ENCODE results near the gene TIPARP.

Gene TIPARP, protein sequence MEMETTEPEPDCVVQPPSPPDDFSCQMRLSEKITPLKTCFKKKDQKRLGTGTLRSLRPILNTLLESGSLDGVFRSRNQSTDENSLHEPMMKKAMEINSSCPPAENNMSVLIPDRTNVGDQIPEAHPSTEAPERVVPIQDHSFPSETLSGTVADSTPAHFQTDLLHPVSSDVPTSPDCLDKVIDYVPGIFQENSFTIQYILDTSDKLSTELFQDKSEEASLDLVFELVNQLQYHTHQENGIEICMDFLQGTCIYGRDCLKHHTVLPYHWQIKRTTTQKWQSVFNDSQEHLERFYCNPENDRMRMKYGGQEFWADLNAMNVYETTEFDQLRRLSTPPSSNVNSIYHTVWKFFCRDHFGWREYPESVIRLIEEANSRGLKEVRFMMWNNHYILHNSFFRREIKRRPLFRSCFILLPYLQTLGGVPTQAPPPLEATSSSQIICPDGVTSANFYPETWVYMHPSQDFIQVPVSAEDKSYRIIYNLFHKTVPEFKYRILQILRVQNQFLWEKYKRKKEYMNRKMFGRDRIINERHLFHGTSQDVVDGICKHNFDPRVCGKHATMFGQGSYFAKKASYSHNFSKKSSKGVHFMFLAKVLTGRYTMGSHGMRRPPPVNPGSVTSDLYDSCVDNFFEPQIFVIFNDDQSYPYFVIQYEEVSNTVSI

DNA sequence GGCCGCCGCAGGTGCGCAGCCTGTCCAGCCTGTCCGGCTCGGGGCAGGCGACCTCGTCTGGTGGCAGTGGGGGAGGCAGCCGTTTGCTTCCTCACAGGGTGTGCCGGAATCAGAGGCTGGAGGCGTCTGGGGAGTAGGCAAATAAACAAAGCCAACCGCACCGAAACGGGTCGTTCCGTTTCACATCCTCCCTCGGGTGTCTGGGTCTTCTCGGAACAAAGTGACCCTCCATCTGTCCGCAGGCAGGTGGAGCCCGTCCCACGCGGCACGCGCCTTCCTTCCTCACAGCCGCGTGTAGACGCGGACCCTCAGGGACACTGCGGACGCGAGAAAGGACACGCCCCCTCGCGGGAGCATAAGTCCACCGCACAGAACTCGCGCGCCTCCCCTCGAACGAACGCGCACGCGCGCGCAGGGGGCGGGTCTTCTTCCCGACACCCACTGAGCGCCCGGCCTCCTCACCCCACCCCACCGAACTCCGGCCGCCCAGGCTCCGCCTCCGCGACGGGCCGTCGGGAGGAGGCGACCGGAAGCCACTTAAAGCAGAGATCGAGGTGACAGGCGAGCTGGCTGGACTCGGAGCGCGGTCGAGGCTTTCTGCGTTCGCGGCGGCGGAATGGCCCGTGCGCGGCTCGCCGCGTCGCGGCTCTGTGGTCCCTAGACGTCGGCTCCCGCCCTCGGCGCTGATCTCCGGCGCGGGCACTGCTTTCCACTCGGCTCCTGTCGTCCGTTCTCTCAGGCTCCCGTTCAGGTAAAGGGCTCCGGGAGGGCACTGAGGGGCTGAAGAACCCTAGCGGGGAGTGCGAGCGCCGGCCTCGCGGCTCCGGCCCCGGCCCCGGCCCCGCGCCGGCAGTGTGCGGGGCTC, at the start of gene TIPARP:
TSS of gene TIPARP (plus strand) at position 545 of the 865 bp plus-strand sequence. CDS start 3,108 bp downstream, outside the sequence.
- DNase-seq: peak; percentile 100

DNA sequence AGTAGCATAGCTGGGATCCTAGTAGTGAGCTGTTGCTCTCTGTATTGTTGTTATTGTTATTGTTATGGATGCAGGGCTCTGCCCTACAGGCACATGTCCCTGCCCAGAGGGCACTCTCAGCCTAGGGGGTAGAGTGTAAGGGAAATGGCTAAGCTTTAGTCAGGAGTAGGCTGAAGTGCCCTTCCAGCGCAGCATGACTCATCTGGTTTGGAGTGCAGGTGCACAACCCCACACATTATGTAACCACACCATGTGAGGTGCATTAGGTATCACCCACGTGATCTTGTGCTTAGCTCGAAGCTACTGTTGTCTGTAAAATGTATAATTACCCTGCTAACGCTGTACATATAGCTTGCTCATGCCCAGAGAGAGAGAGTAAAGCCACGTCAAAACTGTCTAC, 48.3 kb upstream of the TIPARP start:
- DNase-seq: peak; percentile 47

DNA sequence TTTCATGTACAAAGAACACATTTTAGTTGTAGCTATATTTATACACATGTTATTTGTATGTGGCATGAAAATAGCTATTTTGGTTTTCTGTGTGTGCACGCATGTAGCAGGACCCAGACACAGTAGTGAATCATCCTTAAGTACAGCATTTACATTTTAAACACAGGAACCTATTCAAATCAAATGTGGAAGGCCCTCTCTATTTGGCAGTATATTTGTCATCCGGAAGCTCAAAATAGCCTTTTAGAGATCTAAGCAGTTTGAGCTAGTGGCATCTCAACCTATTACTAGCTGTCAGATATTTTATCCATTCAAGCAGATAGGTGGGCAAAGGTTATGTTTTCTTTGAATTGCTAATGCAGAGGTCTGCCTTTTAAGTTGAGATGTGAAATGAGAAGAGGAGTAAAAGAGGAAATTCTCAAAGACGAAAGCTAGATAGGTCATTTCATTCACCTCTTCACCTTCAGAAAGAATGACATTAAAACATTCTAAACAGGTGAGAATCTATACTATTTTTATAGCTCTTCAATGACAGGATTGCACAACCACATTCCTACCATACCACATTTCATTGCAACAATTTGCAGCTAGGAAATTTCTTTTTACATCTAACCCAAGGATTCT, 46.3 kb upstream of the TIPARP start:
- DNase-seq: no peak

DNA sequence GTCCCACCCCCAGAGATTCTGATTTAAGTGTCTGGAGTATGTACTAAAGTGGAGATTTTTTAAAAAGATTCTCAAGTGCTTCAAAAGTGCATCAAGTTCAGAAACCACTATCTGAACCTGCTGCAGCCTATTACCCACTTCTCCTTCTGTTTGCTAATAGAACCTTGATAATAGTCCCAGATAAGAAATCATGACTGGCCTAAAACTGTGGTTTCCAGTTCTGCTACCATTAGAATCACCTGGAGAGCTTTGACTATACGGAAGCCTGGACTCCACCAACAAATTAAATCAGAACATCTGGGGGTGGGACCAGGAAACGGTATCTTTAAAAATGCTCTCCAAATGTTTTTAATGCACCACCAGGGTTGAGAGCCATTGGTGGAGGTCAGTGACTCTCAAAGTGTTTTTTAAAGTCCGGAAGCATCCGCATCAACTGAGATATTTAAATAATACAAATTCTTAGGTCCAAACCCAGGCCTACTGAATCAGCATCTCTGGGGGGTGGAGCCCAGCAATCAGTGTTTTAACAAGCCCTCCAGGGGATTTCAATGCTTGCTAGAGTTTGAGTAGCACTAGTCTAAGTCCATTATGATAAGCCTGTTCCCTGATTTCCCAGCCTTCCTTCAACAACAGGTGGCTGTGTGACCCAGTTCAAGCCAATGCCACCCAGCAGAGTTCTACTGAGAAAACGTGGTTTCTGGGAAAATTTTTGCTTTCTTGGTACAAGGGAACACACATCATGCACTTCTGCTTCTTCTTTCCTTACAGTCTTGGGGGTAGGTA, 45.4 kb upstream of the TIPARP start:
- DNase-seq: no peak

DNA sequence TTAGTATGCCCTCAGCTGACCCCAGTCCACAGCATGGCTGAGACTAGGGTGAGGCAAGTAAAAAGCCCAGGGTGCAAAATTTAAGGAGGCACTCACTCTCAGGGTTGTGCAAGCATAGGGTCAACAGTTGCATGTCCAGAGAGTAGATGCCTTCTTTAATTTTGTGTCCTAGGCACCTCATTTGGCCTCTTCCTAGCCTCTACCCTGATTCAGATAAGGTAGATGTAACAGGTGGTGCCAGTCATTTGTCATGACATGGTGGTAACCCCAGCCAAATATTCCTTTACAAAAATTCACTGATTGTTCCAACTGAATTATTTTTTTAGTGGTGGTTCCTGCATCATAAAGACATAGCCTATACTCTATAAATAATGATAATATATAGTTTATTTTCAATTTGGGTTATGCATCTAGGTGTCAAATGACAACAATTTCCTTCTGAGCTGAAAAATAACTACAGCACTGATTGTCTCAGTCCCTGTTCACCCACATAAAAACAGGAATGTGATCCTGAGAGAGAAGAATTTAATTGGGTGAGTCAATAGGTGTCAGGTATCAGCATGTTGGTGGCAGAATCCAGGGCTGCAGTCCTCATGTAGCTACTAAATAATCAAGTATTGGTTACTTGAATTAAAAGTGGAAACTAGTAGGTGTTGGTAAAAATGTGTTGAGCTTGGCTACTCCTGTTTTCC, 44.2 kb upstream of the TIPARP start:
- no peak for DNase-seq

DNA sequence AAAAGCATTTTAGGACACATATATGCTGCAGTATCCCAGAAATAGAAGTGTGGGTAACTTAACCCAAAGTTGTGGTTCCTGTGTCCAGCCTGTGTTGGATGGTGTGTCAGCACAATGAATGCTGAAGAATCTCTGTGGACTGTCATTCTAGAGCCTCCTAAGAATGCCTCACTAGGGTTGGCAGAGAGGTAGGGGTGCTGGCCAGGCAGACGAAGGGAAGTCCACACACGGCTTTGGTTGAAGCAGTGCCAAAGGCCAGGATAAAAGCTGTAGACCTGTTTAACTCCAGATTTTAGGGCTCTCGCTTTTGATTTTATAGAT, 43.7 kb upstream of the TIPARP start:
- DNase-seq: no peak

DNA sequence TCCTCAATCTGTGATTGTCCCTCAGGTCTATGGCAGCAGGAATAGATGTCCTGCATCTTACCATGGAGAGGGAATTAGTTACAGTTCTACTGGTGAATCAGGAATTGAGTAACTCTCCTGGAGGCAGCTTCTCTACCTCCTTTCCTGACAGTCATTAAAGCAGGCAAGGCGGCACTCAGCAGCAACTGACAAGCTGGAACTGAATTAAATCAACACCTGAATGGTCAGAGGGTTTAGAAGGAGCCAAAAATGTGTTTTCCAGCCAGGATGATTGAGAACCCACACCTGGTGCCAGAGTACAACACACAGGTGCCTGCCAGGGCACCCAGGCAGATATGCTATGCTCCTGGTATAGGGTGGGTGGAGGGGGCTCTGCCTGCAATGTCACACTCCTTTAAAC, 43.1 kb upstream of the TIPARP start:
- no peak for DNase-seq

DNA sequence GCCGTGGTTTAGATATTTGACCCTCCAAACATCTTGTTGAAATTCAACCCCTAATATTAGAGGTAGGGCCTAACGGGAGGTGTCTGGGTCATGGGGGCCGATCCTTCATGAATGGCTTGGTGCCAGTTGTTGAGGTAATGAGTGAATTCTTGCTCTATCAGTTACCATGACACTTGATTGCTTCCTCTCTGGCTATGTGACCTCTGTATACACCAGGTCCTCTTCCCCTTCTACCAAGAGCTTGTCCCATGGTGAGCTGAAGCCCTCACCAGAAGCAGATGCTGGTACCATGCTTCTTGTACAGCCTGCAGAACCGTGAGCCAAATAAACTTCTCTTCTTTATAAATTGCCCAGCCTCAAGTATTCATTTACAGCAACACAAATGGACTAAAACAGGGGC, 41.8 kb upstream of the TIPARP start:
- DNase-seq: no peak

DNA sequence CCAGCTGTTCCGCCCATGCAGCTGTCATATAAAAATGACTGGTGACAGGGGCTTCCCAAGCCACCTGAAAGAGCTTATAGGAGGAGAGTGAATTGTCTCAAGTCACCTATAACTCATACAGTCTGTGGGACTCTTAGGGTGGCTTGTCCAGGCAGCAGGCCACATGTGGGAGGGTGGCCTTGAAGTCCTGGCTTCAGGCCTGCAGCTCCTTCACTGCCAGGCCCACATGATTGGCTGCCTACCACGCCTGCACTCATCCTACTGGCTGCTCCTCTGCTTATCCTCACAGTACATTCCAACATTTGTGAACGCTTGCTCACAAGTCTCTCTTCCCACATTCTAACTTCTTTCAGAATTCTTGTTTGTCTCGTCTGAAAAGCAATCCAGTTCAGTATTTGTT, 41.1 kb upstream of the TIPARP start:
- no peak for DNase-seq

DNA sequence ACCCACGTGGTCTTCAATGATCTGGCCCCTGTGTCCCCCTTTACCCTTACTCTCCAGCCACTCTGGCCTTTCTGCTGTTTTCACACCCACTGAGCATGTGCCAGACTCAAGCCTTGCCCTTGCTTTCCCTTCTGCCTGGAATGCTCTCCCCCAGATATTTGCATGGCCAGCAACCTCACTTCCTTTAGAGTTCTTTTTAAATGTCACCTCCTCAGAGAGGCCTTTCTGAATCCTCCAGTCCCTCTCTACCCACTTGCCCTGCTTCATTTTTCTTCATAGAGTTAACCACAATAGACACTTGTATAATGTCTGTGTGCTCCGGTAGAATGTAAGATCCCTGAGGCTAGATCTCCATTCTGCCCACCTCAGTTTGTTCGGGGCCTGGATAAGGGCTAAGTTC, 39.4 kb upstream of the TIPARP start:
- no peak for DNase-seq

DNA sequence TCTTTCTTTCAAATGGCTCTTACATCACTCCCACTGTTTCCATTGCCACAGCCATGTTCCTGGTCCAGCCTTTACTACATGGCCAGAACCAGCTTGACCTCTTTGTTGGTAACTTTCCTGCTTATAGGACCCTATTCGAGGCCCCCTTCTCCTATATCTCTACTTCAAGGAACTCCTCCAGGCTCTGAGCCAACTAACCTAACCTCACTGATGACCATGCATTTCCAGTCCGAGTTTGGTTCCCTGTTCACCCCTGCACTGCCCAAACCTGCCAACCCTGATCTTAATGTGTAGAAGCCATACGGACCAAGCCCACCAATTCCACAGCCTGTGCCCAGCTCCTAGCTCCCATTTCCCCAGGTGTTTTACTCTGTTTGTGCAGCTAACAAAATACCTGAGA, 38.4 kb upstream of the TIPARP start:
- no peak for DNase-seq

DNA sequence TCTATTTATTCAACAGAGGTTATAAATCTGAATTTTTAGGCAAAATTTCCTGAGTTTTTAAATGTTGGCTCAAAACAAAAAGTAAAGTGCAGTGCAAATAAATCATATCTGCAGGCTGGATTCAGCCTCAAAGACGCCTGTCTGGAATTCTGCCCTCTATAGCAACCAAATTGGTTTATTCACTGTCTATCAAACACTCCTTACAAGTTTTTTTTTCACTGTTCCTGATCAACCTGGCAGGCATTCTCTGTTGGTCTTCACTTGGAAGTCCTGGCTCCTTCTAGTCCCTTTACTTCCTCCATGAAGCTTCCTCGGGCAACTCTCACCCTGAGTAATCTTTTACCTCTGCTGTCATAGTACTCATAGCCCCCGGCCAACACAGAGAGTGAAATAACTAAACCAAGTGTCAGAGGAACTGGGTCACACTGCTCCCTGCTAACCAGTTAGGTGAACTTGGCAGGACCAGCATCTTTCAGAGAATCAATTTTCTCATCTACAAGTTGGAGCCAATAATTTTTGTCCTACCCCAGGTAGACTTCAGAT, 36.8 kb upstream of the TIPARP start:
- no peak for DNase-seq

DNA sequence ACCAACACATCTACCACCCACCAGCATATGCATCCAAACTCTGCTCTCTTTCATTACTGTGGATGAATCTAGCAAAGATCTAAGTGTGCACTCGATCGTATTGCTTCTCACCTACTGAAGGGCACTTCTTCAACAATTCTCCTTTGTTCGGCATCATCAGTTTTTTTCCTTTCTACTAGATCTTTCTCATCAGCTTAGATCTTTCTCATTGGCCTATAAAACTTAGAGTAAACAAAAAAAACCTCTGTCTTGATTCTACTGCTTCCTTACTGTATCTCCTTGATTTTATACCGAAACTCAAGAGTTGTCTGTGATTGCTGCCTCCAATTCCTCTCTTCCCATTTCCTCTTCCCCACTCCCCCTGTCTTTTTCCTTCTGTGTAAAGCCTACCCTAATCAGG, 36.1 kb upstream of the TIPARP start:
- DNase-seq: no peak

DNA sequence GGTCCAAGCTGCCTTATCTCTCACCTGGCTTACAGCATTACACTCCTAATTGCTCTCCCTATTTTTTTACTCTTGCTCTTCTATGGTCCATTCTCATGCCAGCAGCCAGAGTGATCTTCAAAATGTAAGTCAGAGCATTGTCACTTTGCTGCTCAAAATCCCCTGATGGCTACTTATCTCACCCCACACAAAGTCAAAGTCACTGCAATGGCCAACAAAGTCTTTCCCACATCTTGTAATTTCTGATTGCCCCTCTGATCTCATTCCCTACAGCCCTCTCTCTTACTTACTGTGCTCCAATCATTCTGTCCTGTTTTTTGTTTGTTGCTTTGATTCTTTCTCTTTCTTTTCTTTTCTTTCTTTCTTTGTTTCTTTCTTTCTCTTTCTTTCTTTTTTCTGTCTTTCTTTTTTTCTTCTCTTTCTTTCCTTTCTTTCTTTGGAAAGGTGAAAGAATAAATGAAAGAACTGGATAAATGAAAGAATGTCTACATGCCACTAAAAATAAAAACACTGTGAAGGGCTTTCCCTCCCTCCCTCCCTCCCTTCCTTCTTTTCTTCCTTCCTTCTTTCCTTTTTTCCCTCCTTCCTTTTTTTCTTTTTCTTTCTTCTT, 34.9 kb upstream of the TIPARP start:
- DNase-seq: no peak

DNA sequence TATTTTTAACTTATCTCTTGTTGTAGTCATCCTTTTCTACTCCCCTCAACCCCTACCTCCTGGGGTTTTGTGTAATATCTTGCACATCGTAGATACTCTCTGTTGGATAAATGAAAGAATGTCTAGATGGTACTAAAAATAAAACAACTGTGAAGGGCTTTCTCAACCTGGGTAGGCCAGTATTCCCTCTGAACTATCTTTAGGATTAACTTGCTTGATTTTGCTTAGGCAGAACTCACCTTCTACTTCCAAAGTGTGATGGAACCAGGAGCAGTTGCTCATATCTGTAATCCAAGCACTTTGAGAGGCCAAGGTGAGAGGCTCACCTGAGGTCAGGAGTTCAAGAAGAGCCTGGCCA, 32.8 kb upstream of the TIPARP start:
- DNase-seq: no peak

DNA sequence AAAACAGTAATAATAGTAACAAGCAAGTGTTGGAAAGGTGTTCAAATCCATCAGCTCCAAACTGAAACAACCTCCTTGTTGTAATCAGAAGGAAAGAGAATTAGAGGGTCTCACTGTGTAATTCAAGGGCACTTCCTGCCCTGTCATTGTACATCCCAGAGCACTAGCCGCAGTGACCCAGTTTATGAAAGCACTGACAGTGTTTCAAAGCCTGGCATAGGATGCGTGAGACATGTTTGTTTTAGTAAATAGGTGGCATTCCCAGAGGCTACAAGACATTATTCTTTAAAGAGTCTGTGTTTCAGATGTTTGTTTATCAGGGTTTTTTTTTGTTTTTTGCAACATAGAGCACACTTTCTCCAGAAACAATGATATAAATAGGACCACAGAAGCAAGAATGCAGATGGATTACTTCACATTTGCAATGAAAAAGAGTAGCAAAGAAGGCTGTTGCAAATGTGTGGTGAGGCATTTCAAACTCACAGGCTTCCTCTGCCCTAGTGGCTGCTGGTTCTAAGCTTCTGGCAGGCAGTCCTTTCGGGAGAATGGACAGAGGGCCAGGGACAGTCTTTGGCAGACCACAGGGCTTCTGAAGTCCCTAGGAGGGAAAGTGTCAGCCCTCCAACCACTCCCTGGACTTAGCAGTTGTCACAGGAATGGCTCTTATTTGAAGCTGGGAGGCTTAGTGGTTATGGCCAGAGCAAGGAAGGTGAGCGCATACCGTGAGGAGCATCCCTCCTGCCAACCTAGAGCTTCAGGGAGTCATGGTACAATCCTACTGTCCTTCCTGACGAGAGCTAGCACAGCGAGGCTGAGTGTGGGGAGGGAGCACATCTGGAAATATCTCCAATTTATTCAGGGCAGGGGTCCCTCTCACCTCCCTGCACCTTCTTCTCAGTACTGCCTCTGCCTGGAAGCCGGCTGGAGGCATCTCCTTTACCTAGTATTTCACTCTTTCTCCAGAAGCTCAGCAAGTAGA, 31.4 kb upstream of the TIPARP start:
- DNase-seq: peak; percentile 9

DNA sequence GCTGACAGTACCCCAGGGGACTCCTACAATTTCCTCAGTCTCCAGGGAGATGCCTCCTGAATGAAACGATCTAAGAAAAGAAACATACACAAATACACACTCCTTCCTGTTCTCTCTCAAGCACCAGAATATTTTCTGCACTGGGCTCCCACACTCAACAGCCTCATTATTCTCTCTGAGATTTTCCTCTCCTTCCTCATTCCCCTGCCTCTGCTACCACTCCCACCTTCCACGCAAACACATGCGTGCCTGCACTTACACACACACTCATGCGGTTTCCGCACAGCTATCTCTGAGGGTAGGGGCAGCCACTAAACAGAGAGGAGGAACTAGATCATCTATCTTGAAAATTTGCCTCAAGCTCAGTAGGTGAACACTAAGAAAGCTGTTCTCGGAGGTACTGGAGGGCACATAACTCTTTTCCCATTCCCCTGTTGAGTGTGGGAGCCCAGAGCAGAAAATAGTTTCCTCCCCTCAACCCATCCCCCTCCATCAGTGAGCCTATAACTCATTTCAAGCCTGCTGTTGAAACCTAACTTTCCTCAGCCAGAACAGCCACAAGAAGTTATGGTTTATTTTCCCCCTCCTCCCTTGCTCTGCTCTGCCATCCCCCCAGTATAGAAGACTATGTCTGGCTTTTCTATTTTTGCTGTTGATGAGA, 30.5 kb upstream of the TIPARP start:
- peak; percentile 64 for DNase-seq

DNA sequence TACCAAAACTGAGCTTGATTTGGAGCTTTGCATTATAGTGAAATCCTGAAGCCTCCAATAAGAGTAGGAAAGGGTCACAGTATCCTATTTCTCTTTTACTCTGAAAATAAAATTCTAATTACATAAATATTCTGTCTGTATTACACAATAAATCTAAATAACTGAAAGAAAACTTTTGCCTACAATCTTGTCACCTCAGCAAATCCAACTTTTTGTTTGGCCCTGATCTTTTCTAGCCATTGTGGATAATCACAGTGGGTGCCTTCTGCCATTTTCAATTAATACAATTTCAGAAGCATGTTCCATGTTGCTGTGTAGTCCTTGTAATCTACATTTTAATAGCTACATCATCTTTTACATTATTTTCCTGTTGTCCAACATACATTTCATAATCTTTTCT, 29.4 kb upstream of the TIPARP start:
- no peak for DNase-seq

DNA sequence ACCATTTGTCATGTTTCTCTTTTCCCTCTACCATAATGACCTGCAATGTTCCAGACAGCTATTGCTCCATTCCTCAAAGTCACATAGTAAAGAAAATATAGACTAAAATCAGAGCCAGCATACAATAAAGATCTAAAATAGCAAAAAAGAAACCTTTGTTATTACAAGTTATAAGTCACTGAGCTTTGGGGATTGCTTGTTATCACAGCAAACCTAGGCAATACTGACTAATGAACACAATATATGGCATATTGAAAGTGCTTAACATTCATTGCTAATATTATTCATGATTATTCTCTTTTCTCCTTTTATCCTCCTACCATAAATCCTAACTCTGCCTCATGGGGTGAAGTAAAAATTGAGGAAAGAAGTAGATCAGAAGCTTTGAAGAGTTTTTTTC, 27.4 kb upstream of the TIPARP start:
- DNase-seq: no peak
